Measurements from ENCODE around the gene PKN1. TPM values are rescaled to one million over a fixed set of nuclear protein-coding genes. Genes with fewer than 3 reads are reported as not detected.

PKN1 gene
- total RNA-seq, 1 donor from 2014 or later = 207 TPM

DNA sequence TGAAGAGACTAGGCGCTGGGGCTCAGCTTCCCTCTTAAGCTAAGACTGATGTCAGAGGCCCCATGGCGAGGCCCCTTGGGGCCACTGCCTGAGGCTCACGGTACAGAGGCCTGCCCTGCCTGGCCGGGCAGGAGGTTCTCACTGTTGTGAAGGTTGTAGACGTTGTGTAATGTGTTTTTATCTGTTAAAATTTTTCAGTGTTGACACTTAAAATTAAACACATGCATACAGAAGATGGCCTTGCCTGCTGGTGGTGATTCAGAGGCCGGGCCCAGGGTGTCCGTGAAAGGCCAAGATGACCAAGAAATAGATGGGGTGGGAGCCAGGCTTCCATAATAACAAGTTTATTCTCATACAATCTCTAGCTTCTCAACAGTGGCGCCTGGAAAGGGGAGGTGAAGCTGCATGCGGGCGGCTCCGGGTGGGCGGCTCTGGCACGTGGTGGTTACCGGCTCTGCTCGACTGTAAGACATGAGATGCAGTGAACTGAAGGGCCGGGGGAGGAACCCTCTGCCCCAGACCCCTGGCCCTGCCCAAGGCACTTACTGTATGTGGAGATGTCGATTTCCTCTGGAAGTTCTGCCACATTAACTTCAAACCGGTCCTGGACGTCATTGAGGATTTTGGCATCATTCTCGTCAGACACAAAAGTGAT lies 24.5 kb upstream of the PKN1 start:
- H3K27ac Mint-ChIP-seq (ENCODE audit: unreplicated experiment) = no peak overlapping the region
- peak overlapping the region; percentile 2 for H3K4me3 Mint-ChIP-seq (ENCODE audit: unreplicated experiment)
- no peak for DNase-seq (ENCODE audit: low spot score)
- peaks cover 11% of the 10 kb centered on the region for H3K27me3 Mint-ChIP-seq (ENCODE audit: unreplicated experiment)
- TF ChIP-seq CTCF (IDR thresholded peaks at IDR 0.05; ENCODE audit: unreplicated experiment) = no peak
- peaks cover 3% of the 10 kb centered on the region for H3K4me1 Mint-ChIP-seq (ENCODE audit: unreplicated experiment)
- H3K9me3 Mint-ChIP-seq (ENCODE audit: unreplicated experiment) = no peaks in the 10 kb centered on the region
- H3K36me3 Mint-ChIP-seq (ENCODE audit: low read depth, unreplicated experiment) = peaks cover 32% of the 10 kb centered on the region

GRCh38 chr19:14409146-14410023 lies 23.7 kb upstream of the PKN1 start:
- no peak for TF ChIP-seq CTCF (IDR thresholded peaks at IDR 0.05; ENCODE audit: unreplicated experiment)
- peaks cover 3% of the 10 kb centered on the region for H3K4me1 Mint-ChIP-seq (ENCODE audit: unreplicated experiment)
- peaks cover 33% of the 10 kb centered on the region for H3K36me3 Mint-ChIP-seq (ENCODE audit: low read depth, unreplicated experiment)
- H3K9me3 Mint-ChIP-seq (ENCODE audit: unreplicated experiment) = no peaks in the 10 kb centered on the region
- H3K27ac Mint-ChIP-seq (ENCODE audit: unreplicated experiment) = no peak overlapping the region
- peak overlapping the region; percentile 81 for H3K4me3 Mint-ChIP-seq (ENCODE audit: unreplicated experiment)
- no peak for DNase-seq (ENCODE audit: low spot score)
- peaks cover 11% of the 10 kb centered on the region for H3K27me3 Mint-ChIP-seq (ENCODE audit: unreplicated experiment)

DNA sequence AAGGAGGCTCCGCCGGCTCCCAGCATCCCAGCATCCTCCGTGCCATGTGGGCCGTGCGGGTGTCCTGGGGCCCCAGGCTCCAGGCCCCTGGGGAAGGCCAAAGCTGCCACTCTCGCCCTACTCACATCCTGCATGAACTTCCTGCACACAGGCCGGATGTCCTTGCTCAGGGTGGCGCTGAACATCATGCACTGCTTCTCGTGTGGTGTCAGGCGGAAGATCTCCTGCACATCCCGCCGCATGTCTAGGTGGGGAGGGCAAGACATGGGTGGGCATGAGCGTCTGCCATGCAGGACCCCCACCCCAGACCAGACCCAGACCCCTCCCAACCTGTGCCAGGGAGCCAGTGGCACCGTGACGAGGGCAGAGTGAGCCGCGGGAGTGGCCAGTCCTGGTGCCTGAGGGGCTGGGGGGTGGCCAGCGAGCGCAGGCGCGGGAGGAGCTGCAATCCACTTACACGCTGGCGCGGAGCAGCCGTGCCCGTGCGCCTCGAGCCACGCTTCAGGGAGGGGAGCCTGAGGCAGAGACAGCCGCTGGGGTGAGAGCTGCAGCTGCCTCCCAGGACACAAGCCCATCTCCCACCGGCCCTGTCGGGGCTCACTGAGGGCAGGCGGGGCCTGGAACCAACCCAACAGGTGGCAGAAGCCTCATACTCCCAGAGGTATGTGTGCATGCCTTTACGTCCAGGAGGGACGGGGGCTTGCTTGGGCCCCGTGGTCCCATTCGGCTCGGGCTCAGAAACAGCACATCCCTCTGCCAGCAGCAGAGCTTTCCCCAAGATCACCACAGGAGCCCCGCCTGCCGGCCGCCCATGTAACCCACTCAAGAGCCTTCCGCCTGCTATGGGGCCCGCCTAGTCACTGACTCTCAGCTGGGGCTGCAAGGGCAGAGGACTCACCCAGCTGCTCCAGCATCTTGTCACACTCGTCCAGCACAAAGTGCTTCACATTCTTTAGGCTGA lies 22.7 kb upstream of the PKN1 start:
- Mint-ChIP-seq H3K27ac (ENCODE audit: unreplicated experiment) (no peak overlapping the region), H3K4me1 (ENCODE audit: unreplicated experiment) (peaks cover 3% of the 10 kb centered on the region), H3K36me3 (ENCODE audit: low read depth, unreplicated experiment) (peaks cover 39% of the 10 kb centered on the region), H3K27me3 (ENCODE audit: unreplicated experiment) (peaks cover 8% of the 10 kb centered on the region), H3K4me3 (ENCODE audit: unreplicated experiment) (no peak overlapping the region), H3K9me3 (ENCODE audit: unreplicated experiment) (no peaks in the 10 kb centered on the region)
- no peak for TF ChIP-seq CTCF (IDR thresholded peaks at IDR 0.05; ENCODE audit: unreplicated experiment)
- no peak for DNase-seq (ENCODE audit: low spot score)

GRCh38 chr19:14411161-14411937 lies 21.8 kb upstream of the PKN1 start:
- DNase-seq (ENCODE audit: low spot score) = no peak
- Mint-ChIP-seq H3K4me3 (ENCODE audit: unreplicated experiment) (peak overlapping the region; percentile 56), H3K27me3 (ENCODE audit: unreplicated experiment) (peaks cover 8% of the 10 kb centered on the region), H3K36me3 (ENCODE audit: low read depth, unreplicated experiment) (peaks cover 45% of the 10 kb centered on the region), H3K27ac (ENCODE audit: unreplicated experiment) (no peak overlapping the region), H3K4me1 (ENCODE audit: unreplicated experiment) (peaks cover 6% of the 10 kb centered on the region), H3K9me3 (ENCODE audit: unreplicated experiment) (no peaks in the 10 kb centered on the region)
- no peak for TF ChIP-seq CTCF (IDR thresholded peaks at IDR 0.05; ENCODE audit: unreplicated experiment)

All from endothelial cell (in vitro differentiated cells).